ENCODE data around the gene GADD45GIP1. TPM values are rescaled to one million over a fixed set of nuclear protein-coding genes. Genes with fewer than 3 reads are reported as not detected.
A peak's percentile ranks its signal among the peaks of the same experiment; 100 is the strongest.
"Not testable (repeated sequence)": the region's sequence is repeated elsewhere in the genome, so short reads cannot be mapped to it uniquely, and the experiment has no call there.

GADD45GIP1 gene
- total RNA-seq, 2 experiments from 2014 or later, result 12.1 to 12.8 TPM

- H3K9me3 ChIP-seq (ENCODE audit: control insufficient read depth in 1 of 2, insufficient read depth in 1 of 2, low read length in 2 of 2), result peaks cover 0 to 5% of the 10 kb centered on the region in 2 experiments
- no peaks in the 10 kb centered on the region for H3K36me3 Mint-ChIP-seq (ENCODE audit: low read depth)
- H3K36me3 ChIP-seq (ENCODE audit: insufficient read depth, low read length), result no peaks in the 10 kb centered on the region
- ChIA-PET CTCF (interaction anchor here (0.9 to 5.1 kb wide), 3 partner anchors 15 to 115 kb away, joined by 3 to 83 read pairs (median 51); no protein-coding TSS in a partner anchor), POLR2A (no interaction called here)
- no peak for DNase-seq
- intact Hi-C loops (cut with DNase I, micrococcal nuclease), result loop anchor here (2.0 to 10.0 kb wide), 4 partner anchors 55 to 609 kb away; no protein-coding TSS in a partner anchor
- H3K27ac Mint-ChIP-seq, result no peak overlapping the region
- H3K27me3 ChIP-seq (ENCODE audit: control insufficient read depth in 1 of 2, insufficient read depth in 2 of 2, low read length in 2 of 2), result peaks cover 7% of the 10 kb centered on the region in 2 experiments
- no peak overlapping the region for H3K27ac ChIP-seq (ENCODE audit: low read depth in 1 of 2, low read length in 2 of 2)
- no peaks in the 10 kb centered on the region for H3K4me1 Mint-ChIP-seq (ENCODE audit: low read depth)
- no peaks in the 10 kb centered on the region for H3K9me3 Mint-ChIP-seq
- no peak overlapping the region for H3K4me3 ChIP-seq (ENCODE audit: low read length)
- peaks cover 13% of the 10 kb centered on the region for H3K27me3 Mint-ChIP-seq
- ATAC-seq (ENCODE audit: poor library complexity), result no peak
- TF ChIP-seq CTCF (IDR thresholded peaks at IDR 0.05), result no peak
- H3K4me3 Mint-ChIP-seq, result no peak overlapping the region
- H3K4me1 ChIP-seq (ENCODE audit: insufficient read depth, low read length), result peaks cover 16% of the 10 kb centered on the region
These were observed 23.0 kb upstream of the GADD45GIP1 start for GRCh38 chr19:12979974-12980373.

- peaks cover 13% of the 10 kb centered on the region for H3K27me3 Mint-ChIP-seq
- POLR2A ChIA-PET; intact Hi-C loops (cut with DNase I, micrococcal nuclease): not testable (repeated sequence)
These were observed 19.1 kb upstream of the GADD45GIP1 start for GRCh38 chr19:12976109-12976508.

GRCh38 chr19:12975221-12975741, 18.3 kb upstream of the GADD45GIP1 start:
- H3K4me1 ChIP-seq (ENCODE audit: insufficient read depth, low read length), result no peaks in the 10 kb centered on the region
- Mint-ChIP-seq H3K4me1 (ENCODE audit: low read depth) (no peaks in the 10 kb centered on the region), H3K36me3 (ENCODE audit: low read depth) (no peaks in the 10 kb centered on the region), H3K9me3 (no peaks in the 10 kb centered on the region), H3K27me3 (peaks cover 13% of the 10 kb centered on the region), H3K27ac (no peak overlapping the region), H3K4me3 (no peak overlapping the region)
- peaks cover 7 to 8% of the 10 kb centered on the region in 2 experiments for H3K27me3 ChIP-seq (ENCODE audit: control insufficient read depth in 1 of 2, insufficient read depth in 2 of 2, low read length in 2 of 2)
- no peak for ATAC-seq (ENCODE audit: poor library complexity)
- no peaks in the 10 kb centered on the region for H3K9me3 ChIP-seq (ENCODE audit: control insufficient read depth in 1 of 2, insufficient read depth in 1 of 2, low read length in 2 of 2)
- no peak overlapping the region for H3K4me3 ChIP-seq (ENCODE audit: low read length)
- no peak overlapping the region for H3K27ac ChIP-seq (ENCODE audit: low read depth in 1 of 2, low read length in 2 of 2)
- DNase-seq, result peak in 1 of 14 experiments; percentile 23
- no peaks in the 10 kb centered on the region for H3K36me3 ChIP-seq (ENCODE audit: insufficient read depth, low read length)
- CTCF ChIA-PET, result interaction anchor here (4.9 kb wide), 1 partner anchor 10 kb away, joined by 51 read pairs; no protein-coding TSS in a partner anchor
- POLR2A ChIA-PET, result no interaction called here
- intact Hi-C loops (cut with DNase I, micrococcal nuclease), result no loop called here
- TF ChIP-seq CTCF (IDR thresholded peaks at IDR 0.05), result no peak

More at GRCh38 chr19:12976109-12976508, 19.1 kb upstream of the GADD45GIP1 start:
- not testable (repeated sequence) for ATAC-seq (ENCODE audit: poor library complexity); H3K36me3 ChIP-seq (ENCODE audit: insufficient read depth, low read length); H3K27me3 ChIP-seq (ENCODE audit: control insufficient read depth in 1 of 2, insufficient read depth in 2 of 2, low read length in 2 of 2); H3K36me3 Mint-ChIP-seq (ENCODE audit: low read depth); H3K27ac ChIP-seq (ENCODE audit: low read depth in 1 of 2, low read length in 2 of 2); H3K4me3 ChIP-seq (ENCODE audit: low read length); H3K27ac Mint-ChIP-seq; H3K4me3 Mint-ChIP-seq; H3K4me1 ChIP-seq (ENCODE audit: insufficient read depth, low read length); H3K4me1 Mint-ChIP-seq (ENCODE audit: low read depth); DNase-seq; H3K9me3 ChIP-seq (ENCODE audit: control insufficient read depth in 1 of 2, insufficient read depth in 1 of 2, low read length in 2 of 2); H3K9me3 Mint-ChIP-seq
- CTCF ChIA-PET, result interaction anchor here (1.6 to 5.1 kb wide), 4 partner anchors 11 to 286 kb away, joined by 9 to 83 read pairs (median 46); no protein-coding TSS in a partner anchor

All from CD4-positive, alpha-beta T cell (primary cell).